Fibroblast of mammary gland (primary cell): ENCODE measurements around the gene HSPG2.
"Not testable (repeated sequence)": the region's sequence is repeated elsewhere in the genome, so short reads cannot be mapped to it uniquely, and the experiment has no call there.

Source experiments
- DNase-seq: peaks from one replicate; pipeline ENCODE4 v3.0.0-alpha.2; 2010; ENCODE audit warnings: low read depth
- H3K4me3 ChIP-seq: 2 replicates; pipeline ENCODE4 v1.5.1; 2011; ENCODE audit warnings: low read depth, mild to moderate bottlenecking, low read length, moderate library complexity; ENCODE audit not compliant: control insufficient read depth
- CTCF ChIP-seq: conservative IDR thresholded peaks from 2 replicates; pipeline ENCODE4 v1.5.1; 2011; ENCODE audit warnings: low read depth, low read length, inconsistent platforms; ENCODE audit not compliant: control insufficient read depth, insufficient read depth

HSPG2 gene

DNA sequence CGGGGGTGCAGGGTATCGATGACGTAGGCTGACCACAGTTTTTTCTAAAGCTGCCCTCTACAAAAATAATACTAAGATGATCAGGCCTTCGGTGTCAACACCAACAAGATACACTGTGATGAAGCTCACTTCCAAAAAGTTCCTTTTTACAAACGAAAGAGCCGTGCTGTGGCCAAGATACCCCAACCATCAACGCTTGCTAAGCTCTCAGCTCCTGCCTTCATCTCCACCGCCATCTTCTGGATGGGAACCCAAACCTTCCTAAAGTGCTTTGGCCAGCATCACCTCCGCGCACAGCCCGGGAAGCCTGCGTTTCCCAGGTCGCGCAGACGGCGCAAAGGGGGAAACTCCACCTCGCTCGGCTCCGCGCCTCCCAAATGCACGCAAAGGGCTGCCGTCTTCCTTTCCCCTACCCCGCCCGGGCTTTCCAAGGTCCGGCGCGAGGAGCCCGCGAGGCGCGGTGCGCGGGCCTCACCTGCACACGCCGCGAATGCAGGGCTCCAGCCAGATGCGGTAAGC lies 154.7 kb downstream of the HSPG2 start:
- peak overlapping the region; percentile 92 for H3K4me3 ChIP-seq
- peak; percentile 34 for TF ChIP-seq CTCF
- peak; percentile 61 for DNase-seq

DNA sequence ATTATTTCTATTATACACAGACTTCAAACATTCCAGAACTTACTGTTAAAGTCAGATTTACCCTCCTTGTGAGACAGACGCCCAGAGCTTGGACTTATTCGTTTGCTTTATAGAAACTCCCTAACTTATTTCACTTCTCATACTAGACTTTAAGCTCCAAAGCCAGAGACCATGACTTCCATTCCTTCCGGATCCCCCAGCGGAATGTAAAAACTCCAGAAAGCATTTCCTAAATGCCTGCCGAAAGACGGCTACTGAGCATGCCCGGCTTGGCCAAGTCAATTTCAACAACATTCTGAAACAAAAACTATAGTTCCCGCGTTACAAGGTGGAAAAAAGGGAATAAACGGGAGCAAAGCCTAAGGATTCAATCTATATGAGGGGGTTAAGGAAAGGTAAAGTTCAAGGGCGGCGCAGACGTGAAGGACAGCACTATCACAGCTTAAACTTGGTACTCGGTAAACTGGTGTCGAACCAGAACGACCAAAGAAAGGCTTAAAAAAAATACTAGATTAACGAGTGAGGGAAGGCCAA lies 155.2 kb downstream of the HSPG2 start:
- TF ChIP-seq CTCF, result no peak
- peak overlapping the region; percentile 92 for H3K4me3 ChIP-seq
- peak; percentile 37 for DNase-seq

GRCh38 chr1:21779613-21780521 lies 157.2 kb downstream of the HSPG2 start:
- peak; percentile 11 for DNase-seq
- TF ChIP-seq CTCF, result no peak
- H3K4me3 ChIP-seq, result no peak overlapping the region

DNA sequence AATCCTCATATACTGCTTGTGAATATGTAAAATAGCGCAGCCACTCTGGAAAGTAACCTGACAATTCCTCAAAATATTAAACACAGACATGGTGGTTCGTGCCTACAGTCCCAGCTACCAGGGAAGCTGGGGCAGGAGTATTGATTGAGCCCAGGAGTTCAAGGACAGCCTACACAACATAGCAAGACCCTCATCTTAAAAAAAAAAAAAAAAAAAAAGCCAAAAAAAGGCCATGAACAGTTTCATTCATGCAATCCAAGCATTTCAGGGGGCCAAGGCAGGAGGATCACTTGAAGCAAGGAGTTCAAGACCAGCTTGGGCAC lies 158.7 kb downstream of the HSPG2 start:
- no peak for DNase-seq
- H3K4me3 ChIP-seq, result no peak overlapping the region
- TF ChIP-seq CTCF, result no peak

DNA sequence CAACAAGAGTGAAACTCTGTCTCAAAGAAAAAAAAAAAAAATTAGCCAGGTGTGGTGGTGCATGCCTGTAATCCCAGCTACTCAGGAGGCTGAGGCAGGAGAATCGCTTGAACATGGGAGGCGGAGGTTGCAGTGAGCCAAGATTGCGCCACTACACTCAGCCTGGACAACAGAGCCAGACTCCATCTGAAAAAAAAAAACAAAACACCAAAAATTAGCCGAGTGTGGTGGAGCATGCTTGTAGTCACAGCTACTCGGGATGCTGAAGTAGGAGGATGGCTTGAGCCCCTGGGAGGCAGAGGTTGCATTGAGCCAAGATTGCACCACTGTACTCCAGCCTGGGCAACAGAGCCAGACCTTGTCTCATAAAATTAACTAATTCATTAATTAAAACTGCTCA lies 160.2 kb downstream of the HSPG2 start:
- DNase-seq, H3K4me3 ChIP-seq: not testable (repeated sequence)

DNA sequence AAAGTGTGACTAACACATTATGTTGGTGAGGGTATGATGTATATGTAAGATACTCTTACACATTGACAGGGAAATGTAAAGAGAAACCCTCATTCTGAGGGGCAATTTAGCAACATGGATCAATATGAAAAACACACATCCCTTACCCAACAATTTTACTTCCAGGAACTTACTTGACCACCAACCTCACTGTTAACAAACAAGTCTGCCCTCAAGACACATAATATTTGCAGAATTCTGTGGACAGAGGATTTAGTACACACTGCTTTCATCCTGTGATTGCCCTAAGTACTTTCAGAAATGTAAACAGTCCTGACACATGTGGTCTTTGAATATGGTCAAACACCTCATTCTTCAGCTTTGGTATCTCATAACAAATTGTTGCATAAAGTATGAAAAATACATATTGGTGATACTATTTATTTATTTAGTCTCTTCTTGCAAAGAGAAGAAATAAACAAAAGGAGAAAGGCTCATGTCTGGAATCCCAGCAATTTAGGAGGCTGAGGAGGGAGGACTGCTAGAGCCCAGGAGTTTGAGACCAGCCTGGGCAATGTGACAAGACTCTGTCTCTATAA lies 161.0 kb downstream of the HSPG2 start:
- DNase-seq, result peak; percentile 14
- TF ChIP-seq CTCF, result no peak
- no peak overlapping the region for H3K4me3 ChIP-seq

DNA sequence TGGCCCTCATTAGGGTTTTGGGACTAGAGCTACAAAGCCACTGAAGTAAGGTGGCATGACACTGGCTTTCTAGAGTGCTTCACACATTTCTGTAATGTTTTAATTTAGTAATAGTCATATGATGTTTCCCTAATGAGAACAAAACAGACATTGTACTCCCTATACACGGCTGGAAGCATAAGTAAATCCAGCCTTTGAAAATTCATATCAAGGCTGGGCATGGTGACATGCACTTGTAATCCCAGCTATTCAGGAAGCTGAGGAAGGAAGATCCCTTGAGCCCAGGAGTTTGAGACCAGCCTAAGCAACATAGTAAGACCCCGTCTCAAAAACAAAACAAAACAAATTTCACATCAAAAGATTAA lies 161.6 kb downstream of the HSPG2 start:
- H3K4me3 ChIP-seq, result no peak overlapping the region
- DNase-seq, result no peak
- no peak for TF ChIP-seq CTCF
